ENCODE data around the gene LSR.

- TF ChIP-seq CTCF (IDR thresholded peaks at IDR 0.05) (no peak), POLR2AphosphoS5 (IDR thresholded peaks at IDR 0.05) (no peak)
Measured at GRCh38 chr19:35207391-35207871, 41.4 kb upstream of the LSR start.
